NB4 (cell line): Measurements from ENCODE around the gene XIST.

Experiments used
- MYC ChIP-seq: IDR thresholded peaks from 2 replicates; pipeline ENCODE4 v1.6.1; 2011; ENCODE audit warnings: low read depth, low read length
- POLR2A ChIP-seq: IDR thresholded peaks from 2 replicates; pipeline ENCODE4 v1.6.1; 2011; ENCODE audit warnings: mild to moderate bottlenecking; ENCODE audit not compliant: insufficient read length; ENCODE audit errors: extremely low read depth
- TF ChIP-seq, protein P1 (sequence below): IDR thresholded peaks from one replicate; pipeline ENCODE4 v1.5.1; 2012; ENCODE audit warnings: low read depth, low read length

DNA sequence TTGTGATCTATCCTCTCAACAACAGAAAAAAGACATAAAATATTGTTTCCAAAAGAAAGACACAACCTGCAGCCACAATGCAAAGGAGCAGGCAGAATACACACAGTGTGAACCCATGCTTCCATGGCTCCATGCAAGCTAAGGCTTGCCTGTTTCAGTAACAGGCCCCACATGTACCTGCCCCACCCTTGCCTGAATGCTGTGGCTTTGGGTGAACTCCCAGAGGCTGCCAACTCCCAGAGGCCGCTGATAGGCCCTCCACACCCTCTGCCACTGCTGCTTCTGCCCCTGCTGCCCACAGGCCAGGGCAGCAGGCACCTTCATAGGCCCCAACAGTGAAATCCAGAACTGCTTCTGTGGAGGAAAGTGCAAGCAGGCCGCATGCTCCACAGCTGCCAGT is 24.4 kb upstream of the XIST start:
- TF ChIP-seq, protein P1, sequence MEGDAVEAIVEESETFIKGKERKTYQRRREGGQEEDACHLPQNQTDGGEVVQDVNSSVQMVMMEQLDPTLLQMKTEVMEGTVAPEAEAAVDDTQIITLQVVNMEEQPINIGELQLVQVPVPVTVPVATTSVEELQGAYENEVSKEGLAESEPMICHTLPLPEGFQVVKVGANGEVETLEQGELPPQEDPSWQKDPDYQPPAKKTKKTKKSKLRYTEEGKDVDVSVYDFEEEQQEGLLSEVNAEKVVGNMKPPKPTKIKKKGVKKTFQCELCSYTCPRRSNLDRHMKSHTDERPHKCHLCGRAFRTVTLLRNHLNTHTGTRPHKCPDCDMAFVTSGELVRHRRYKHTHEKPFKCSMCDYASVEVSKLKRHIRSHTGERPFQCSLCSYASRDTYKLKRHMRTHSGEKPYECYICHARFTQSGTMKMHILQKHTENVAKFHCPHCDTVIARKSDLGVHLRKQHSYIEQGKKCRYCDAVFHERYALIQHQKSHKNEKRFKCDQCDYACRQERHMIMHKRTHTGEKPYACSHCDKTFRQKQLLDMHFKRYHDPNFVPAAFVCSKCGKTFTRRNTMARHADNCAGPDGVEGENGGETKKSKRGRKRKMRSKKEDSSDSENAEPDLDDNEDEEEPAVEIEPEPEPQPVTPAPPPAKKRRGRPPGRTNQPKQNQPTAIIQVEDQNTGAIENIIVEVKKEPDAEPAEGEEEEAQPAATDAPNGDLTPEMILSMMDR: no peak
- TF ChIP-seq POLR2A (no peak), MYC (no peak)
